OCI-LY7 (cell line): ENCODE results near the gene PARVB. TPM values are rescaled to one million over a fixed set of nuclear protein-coding genes. Genes with fewer than 3 reads are reported as not detected.

Experiments used
- BruUV-seq: library from RNA; stranded (reverse); fragments of 400-500 nt; replicated peaks from 2 replicates; lab custom pipeline; 2021; lab: Mats Ljungman, UMichigan
- CTCF ChIA-PET: fragments of 300-600 bp; sonication (Branson Sonifier 250); formaldehyde crosslinking; loops from one replicate; lab custom pipeline; 2022; ENCODE audit warnings: antibody characterized with exemption; ENCODE audit not compliant: unreplicated experiment; lab: Charles Lee
- POLR2A ChIA-PET: fragments of 300-600 bp; sonication (Branson Sonifier 250); formaldehyde crosslinking; loops from one replicate; lab custom pipeline; 2022; ENCODE audit warnings: antibody characterized with exemption; lab: Charles Lee
- DNase-seq: peaks from one replicate; pipeline ENCODE4 v3.0.0-alpha.2; 2015; ENCODE audit warnings: low spot score
- H2AFZ ChIP-seq: fragments of 200-600 bp; sonication (generic), shearing (Covaris generic); 2 replicates; pipeline ENCODE4 v1.6.1; 2014; ENCODE audit warnings: mild to moderate bottlenecking, antibody characterized with exemption, low read length, moderate library complexity
- H3K27ac ChIP-seq: fragments of 200-600 bp; sonication (generic); 2 replicates; pipeline ENCODE4 v1.5.1; 2014; ENCODE audit warnings: mixed run types, low read depth, mild to moderate bottlenecking, moderate library complexity, low read length, inconsistent platforms; ENCODE audit not compliant: poor library complexity, severe bottlenecking
- H3K36me3 ChIP-seq: fragments of 200-600 bp; sonication (generic); 2 replicates; pipeline ENCODE4 v1.6.1; 2014; ENCODE audit warnings: mild to moderate bottlenecking, antibody characterized with exemption, low read length, moderate library complexity, mixed read lengths; ENCODE audit not compliant: insufficient read depth
- H3K4me1 ChIP-seq: fragments of 200-600 bp; sonication (generic); 2 replicates; pipeline ENCODE4 v1.5.1; 2014; ENCODE audit warnings: mild to moderate bottlenecking, low read length; ENCODE audit not compliant: insufficient read depth, poor library complexity, severe bottlenecking
- H3K4me2 ChIP-seq: fragments of 200-600 bp; sonication (generic); 2 replicates; pipeline ENCODE4 v1.6.1; 2014; ENCODE audit warnings: mild to moderate bottlenecking, low read length
- H3K4me3 ChIP-seq: fragments of 200-600 bp; sonication (generic); 2 replicates; pipeline ENCODE4 v1.5.1; 2014; ENCODE audit warnings: mild to moderate bottlenecking, low read depth, low read length; ENCODE audit not compliant: poor library complexity, severe bottlenecking
- H3K79me2 ChIP-seq: fragments of 200-600 bp; sonication (generic); 2 replicates; pipeline ENCODE4 v1.6.1; 2016; ENCODE audit warnings: low read depth, mild to moderate bottlenecking, low read length, moderate library complexity, mixed read lengths; ENCODE audit not compliant: insufficient read depth
- H3K9me2 ChIP-seq: fragments of 200-600 bp; sonication (generic); 2 replicates; pipeline ENCODE4 v1.6.1; 2016; ENCODE audit warnings: mild to moderate bottlenecking, low read length, mixed read lengths; ENCODE audit not compliant: insufficient read depth
- H3K9me3 ChIP-seq: fragments of 200-600 bp; sonication (generic); 2 replicates; pipeline ENCODE4 v1.6.1; 2014; ENCODE audit warnings: mild to moderate bottlenecking, mixed run types, low read length, mixed read lengths
- H4K20me1 ChIP-seq: fragments of 200-600 bp; sonication (generic); 2 replicates; pipeline ENCODE4 v1.6.1; 2014; ENCODE audit warnings: mild to moderate bottlenecking, antibody characterized with exemption, low read length, moderate library complexity, mixed read lengths; ENCODE audit not compliant: insufficient read depth
- EZH2phosphoT487 ChIP-seq: fragments of 200-600 bp; sonication (generic); IDR thresholded peaks from 2 replicates; pipeline ENCODE4 v1.6.1; 2018; ENCODE audit warnings: low read depth, borderline replicate concordance, mild to moderate bottlenecking, mixed run types, antibody characterized with exemption, low read length, moderate library complexity, mixed read lengths
- intact Hi-C: fragments of 100-400 bp; cut with micrococcal nuclease; formaldehyde crosslinking; loops from one replicate; pipeline ENCODE4 v1.10.0; 2022; ENCODE audit not compliant: unreplicated experiment
- total RNA-seq, 2 experiments: library from RNA; depleted of rRNA in 1 of 2; stranded (reverse); fragments of >200 nt in 1 of 2; shearing (Covaris generic) in 1 of 2; gene quantifications; 2 replicates each; pipeline ENCODE4 v1.2.3, GENCODE V29; 2014 to 2022
- TF ChIP-seq, protein P1 (sequence below): fragments of 200-600 bp; sonication (generic); conservative IDR thresholded peaks from 2 replicates; pipeline ENCODE4 v1.5.1; 2014; ENCODE audit warnings: mild to moderate bottlenecking, antibody characterized with exemption, low read length, moderate library complexity, mixed read lengths

The PARVB gene
- total RNA-seq, 2 experiments from 2014 or later: 0.34 TPM; not detected in 1

DNA sequence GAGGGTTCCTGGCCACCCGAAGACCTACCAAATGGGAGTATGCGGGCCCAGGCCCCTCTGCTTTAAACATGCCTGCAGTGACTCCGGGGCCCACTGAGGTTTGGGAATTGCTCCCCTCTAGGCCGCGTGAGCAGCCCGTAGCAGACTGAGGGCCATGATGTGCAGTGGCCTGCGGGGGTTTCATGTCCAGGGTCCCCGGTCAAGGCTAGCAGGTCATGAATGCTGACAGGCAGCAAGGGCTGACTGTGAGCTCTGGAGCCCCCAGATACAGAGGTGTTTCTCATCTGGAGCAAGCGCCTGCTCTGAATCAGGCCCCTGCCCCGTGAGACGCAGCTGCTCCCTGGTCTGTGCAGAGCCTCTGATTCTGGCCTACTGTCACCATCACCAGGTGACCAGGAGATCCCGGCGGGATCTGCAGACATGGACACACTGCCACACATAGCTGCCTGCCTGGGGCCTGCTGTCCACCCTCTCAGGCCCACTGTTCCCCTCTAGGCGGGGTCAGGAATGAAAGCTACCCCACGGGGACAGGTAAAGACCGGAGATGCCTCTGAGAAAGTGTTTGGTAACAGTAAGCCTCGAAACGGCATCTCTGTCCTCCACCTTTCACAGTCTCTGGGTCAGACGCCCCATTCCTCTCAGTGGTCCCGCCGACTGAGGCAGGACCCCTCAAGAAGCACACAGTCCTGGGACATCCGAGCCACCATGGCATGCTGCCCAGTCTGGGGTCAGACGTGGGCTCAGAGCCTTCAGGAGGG, 73.3 kb downstream of the PARVB start:
- H3K4me2 ChIP-seq: no peak overlapping the region
- no TSS peak for BruUV-seq
- H3K79me2 ChIP-seq: no peaks in the 10 kb centered on the region
- POLR2A ChIA-PET: no interaction called here
- DNase-seq: no peak
- no peak overlapping the region for H3K4me3 ChIP-seq
- CTCF ChIA-PET: interaction anchor here (0.7 kb wide), 1 partner anchor 15 kb away, joined by 3 read pairs; no protein-coding TSS in a partner anchor
- no peaks in the 10 kb centered on the region for H3K9me3 ChIP-seq
- H3K4me1 ChIP-seq: no peaks in the 10 kb centered on the region
- H3K36me3 ChIP-seq: no peaks in the 10 kb centered on the region
- TF ChIP-seq EZH2phosphoT487: no peak
- TF ChIP-seq, protein P1, sequence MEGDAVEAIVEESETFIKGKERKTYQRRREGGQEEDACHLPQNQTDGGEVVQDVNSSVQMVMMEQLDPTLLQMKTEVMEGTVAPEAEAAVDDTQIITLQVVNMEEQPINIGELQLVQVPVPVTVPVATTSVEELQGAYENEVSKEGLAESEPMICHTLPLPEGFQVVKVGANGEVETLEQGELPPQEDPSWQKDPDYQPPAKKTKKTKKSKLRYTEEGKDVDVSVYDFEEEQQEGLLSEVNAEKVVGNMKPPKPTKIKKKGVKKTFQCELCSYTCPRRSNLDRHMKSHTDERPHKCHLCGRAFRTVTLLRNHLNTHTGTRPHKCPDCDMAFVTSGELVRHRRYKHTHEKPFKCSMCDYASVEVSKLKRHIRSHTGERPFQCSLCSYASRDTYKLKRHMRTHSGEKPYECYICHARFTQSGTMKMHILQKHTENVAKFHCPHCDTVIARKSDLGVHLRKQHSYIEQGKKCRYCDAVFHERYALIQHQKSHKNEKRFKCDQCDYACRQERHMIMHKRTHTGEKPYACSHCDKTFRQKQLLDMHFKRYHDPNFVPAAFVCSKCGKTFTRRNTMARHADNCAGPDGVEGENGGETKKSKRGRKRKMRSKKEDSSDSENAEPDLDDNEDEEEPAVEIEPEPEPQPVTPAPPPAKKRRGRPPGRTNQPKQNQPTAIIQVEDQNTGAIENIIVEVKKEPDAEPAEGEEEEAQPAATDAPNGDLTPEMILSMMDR: no peak
- H3K9me2 ChIP-seq: no peaks in the 10 kb centered on the region
- no peaks in the 10 kb centered on the region for H4K20me1 ChIP-seq
- no peak overlapping the region for H2AFZ ChIP-seq
- no peak overlapping the region for H3K27ac ChIP-seq
- intact Hi-C loops: no loop called here

DNA sequence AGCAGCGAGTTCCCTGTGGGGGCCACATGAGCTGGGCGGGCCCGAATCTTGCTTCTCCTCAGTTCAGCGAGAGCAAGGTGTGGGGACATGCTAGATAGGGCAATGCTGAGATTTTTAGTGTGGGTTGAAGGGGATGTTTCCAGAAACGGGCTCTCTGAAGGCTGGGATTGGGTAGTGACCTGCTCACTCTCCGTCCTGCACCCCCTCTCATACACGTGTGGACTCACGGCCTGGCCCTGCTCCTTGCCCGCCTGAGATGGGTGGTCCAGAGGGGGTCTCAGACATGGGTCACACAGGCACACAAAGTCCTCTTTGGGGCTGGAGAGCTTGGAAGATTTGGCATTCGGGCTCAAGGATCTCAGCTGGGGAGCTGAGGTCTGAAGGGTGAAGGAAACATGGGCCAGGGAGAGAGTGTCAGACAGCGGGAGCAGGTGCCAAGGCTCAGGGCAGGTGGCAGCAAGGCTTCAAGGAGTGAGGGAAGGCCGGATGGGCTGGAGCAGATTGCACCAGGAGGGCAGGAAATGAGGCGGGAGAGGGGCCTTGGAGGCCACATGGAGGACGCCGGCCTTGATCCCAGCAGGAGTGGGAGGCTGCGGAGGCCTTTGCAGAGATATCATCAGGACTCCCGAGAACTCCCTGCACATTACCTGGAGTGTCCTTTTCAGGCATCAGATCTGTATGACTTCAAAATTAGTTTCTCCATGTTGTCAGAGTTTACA, 74.1 kb downstream of the PARVB start:
- H4K20me1 ChIP-seq: no peaks in the 10 kb centered on the region
- no peak overlapping the region for H3K27ac ChIP-seq
- no peak for DNase-seq
- H3K4me2 ChIP-seq: no peak overlapping the region
- intact Hi-C loops: no loop called here
- no peaks in the 10 kb centered on the region for H3K79me2 ChIP-seq
- POLR2A ChIA-PET: no interaction called here
- no peaks in the 10 kb centered on the region for H3K9me2 ChIP-seq
- H3K4me1 ChIP-seq: no peaks in the 10 kb centered on the region
- CTCF ChIA-PET: interaction anchor here (0.7 kb wide), 1 partner anchor 14 kb away, joined by 3 read pairs; no protein-coding TSS in a partner anchor
- no peak overlapping the region for H2AFZ ChIP-seq
- BruUV-seq: no TSS peak
- no peak for TF ChIP-seq EZH2phosphoT487
- TF ChIP-seq, protein P1: no peak
- no peaks in the 10 kb centered on the region for H3K36me3 ChIP-seq
- H3K9me3 ChIP-seq: no peaks in the 10 kb centered on the region
- no peak overlapping the region for H3K4me3 ChIP-seq
